Measurements from ENCODE around the gene DHRS11. TPM values are rescaled to one million over a fixed set of nuclear protein-coding genes. Genes with fewer than 3 reads are reported as not detected.

Gene DHRS11
- total RNA-seq, 1 experiment from 2014 or later: 11.8 TPM

- H3K9me3 ChIP-seq (ENCODE audit: control insufficient read depth, insufficient read depth, low read depth, low read length): no peaks in the 10 kb centered on the region
- H3K36me3 ChIP-seq (ENCODE audit: control insufficient read depth, insufficient read depth, low read length): no peaks in the 10 kb centered on the region
- ChIA-PET CTCF (no interaction called here), POLR2A (no interaction called here)
- H3K27ac ChIP-seq (ENCODE audit: low read length): no peak overlapping the region
- in situ Hi-C loops (cut with HindIII; ENCODE audit: low pct_unique_long_range_greater_than_20kb, low sequenced_read_pairs) (no loop called here), intact Hi-C loops (cut with micrococcal nuclease; ENCODE audit: unreplicated experiment) (no loop called here)
- no TSS peak for BruUV-seq (replicated peaks)
- H3K4me1 ChIP-seq (ENCODE audit: control insufficient read depth, insufficient read depth, low read length): no peaks in the 10 kb centered on the region
- no peak for DNase-seq (ENCODE audit: low read depth, low spot score)
- no peak overlapping the region for H3K4me3 ChIP-seq (ENCODE audit: low read depth in 2 of 2, low read length in 2 of 2)
- ATAC-seq: peak; percentile 54; the same call in 1 of the 2 replicates
- no peaks in the 10 kb centered on the region for H3K27me3 ChIP-seq (ENCODE audit: control insufficient read depth, insufficient read depth, low read length)
- no peak for TF ChIP-seq SIN3A (IDR thresholded peaks at IDR 0.05; ENCODE audit: borderline replicate concordance, insufficient read depth, low read depth, low read length)
- TF ChIP-seq TCF7L2 (IDR thresholded peaks at IDR 0.05; ENCODE audit: low read depth, low read length): no peak
- TF ChIP-seq REST (IDR thresholded peaks at IDR 0.05; ENCODE audit: insufficient read depth in 1 of 2, low read depth in 2 of 2, low read length in 1 of 2): no peak
- no peak for TF ChIP-seq POLR2AphosphoS5 (IDR thresholded peaks at IDR 0.05; ENCODE audit: low read depth, low read length)
- no peak; the same call in 1 of the 2 replicates for TF ChIP-seq CTCF (IDR thresholded peaks at IDR 0.05)
Measured at GRCh38 chr17:36608794-36609497, 17.3 kb downstream of the DHRS11 start.

- in situ Hi-C loops (cut with HindIII; ENCODE audit: low pct_unique_long_range_greater_than_20kb, low sequenced_read_pairs): no loop called here
- POLR2A ChIA-PET: no interaction called here
- CTCF ChIA-PET: no interaction called here
Measured at GRCh38 chr17:36609498-36609862, 17.8 kb downstream of the DHRS11 start.

More at GRCh38 chr17:36609498-36609862, 17.8 kb downstream of the DHRS11 start:
- H3K9me3 ChIP-seq (ENCODE audit: control insufficient read depth, insufficient read depth, low read depth, low read length): no peaks in the 10 kb centered on the region
- DNase-seq (ENCODE audit: low read depth, low spot score): no peak
- H3K4me1 ChIP-seq (ENCODE audit: control insufficient read depth, insufficient read depth, low read length): no peaks in the 10 kb centered on the region
- H3K27me3 ChIP-seq (ENCODE audit: control insufficient read depth, insufficient read depth, low read length): no peaks in the 10 kb centered on the region
- no peak overlapping the region for H3K4me3 ChIP-seq (ENCODE audit: low read depth in 2 of 2, low read length in 2 of 2)
- ATAC-seq: no peak
- BruUV-seq (replicated peaks): no TSS peak
- no peaks in the 10 kb centered on the region for H3K36me3 ChIP-seq (ENCODE audit: control insufficient read depth, insufficient read depth, low read length)
- no peak overlapping the region for H3K27ac ChIP-seq (ENCODE audit: low read length)
- intact Hi-C loops (cut with micrococcal nuclease; ENCODE audit: unreplicated experiment): no loop called here
- TF ChIP-seq CTCF (IDR thresholded peaks at IDR 0.05) (no peak), SIN3A (IDR thresholded peaks at IDR 0.05; ENCODE audit: borderline replicate concordance, insufficient read depth, low read depth, low read length) (no peak), TCF7L2 (IDR thresholded peaks at IDR 0.05; ENCODE audit: low read depth, low read length) (no peak), REST (IDR thresholded peaks at IDR 0.05; ENCODE audit: insufficient read depth in 1 of 2, low read depth in 2 of 2, low read length in 1 of 2) (no peak), POLR2AphosphoS5 (IDR thresholded peaks at IDR 0.05; ENCODE audit: low read depth, low read length) (no peak)

Data from Panc1 (cell line).